Kidney (tissue), 14 donors: ENCODE data around the gene NGFR. TPM values are rescaled to one million over a fixed set of nuclear protein-coding genes. Genes with fewer than 3 reads are reported as not detected.

Experiments used
- DNase-seq, 5 donors: peaks; one replicate each; pipeline ENCODE4 v3.0.0-alpha.2; 2013 to 2020
- FAIRE-seq: peaks from 2 replicates; lab custom pipeline; 2012; peaks lifted over from hg19 to GRCh38; lab: Jason Lieb, UNC
- H3K27ac ChIP-seq, 2 donors: one replicate each; pipeline ENCODE4 v1.7.0; 2013; ENCODE audit warnings: low read depth in 2 of 2, low read length in 2 of 2, inconsistent platforms in 1 of 2
- H3K27me3 ChIP-seq: one replicate; pipeline ENCODE4 v1.7.1; 2013; ENCODE audit warnings: low read length, inconsistent platforms; ENCODE audit not compliant: control insufficient read depth, insufficient read depth
- H3K36me3 ChIP-seq, 3 donors: one replicate each; pipeline versions ENCODE4 v1.7.0 to v1.7.1; 2013; ENCODE audit warnings: low read length in 3 of 3, control low read depth in 1 of 3, inconsistent platforms in 1 of 3; ENCODE audit not compliant: insufficient read depth in 3 of 3, control insufficient read depth in 2 of 3
- H3K4me1 ChIP-seq, 3 donors: one replicate each; pipeline versions ENCODE4 v1.7.0 to v1.7.1; 2013; ENCODE audit warnings: low read length in 3 of 3, inconsistent platforms in 1 of 3, low read depth in 1 of 3; ENCODE audit not compliant: control insufficient read depth in 2 of 3, insufficient read depth in 2 of 3
- H3K4me3 ChIP-seq, 3 donors: one replicate each; pipeline versions ENCODE4 v1.7.0 to v1.8.1; 2013; ENCODE audit warnings: low read length in 3 of 3, control low read depth in 1 of 3, inconsistent platforms in 1 of 3
- H3K9ac ChIP-seq, 3 donors: one replicate each; pipeline versions ENCODE4 v1.7.0 to v1.7.1; 2013; ENCODE audit warnings: low read length in 3 of 3, control low read depth in 1 of 3, inconsistent platforms in 1 of 3
- H3K9me3 ChIP-seq, 3 donors: one replicate each; pipeline versions ENCODE4 v1.7.0 to v1.7.1; 2013; ENCODE audit warnings: low read length in 3 of 3, control low read depth in 1 of 3, inconsistent platforms in 1 of 3; ENCODE audit not compliant: control insufficient read depth in 2 of 3, insufficient read depth in 1 of 3
- CTCF ChIP-seq: IDR thresholded peaks from 3 replicates; pipeline ENCODE4 v1.5.1; 2012; ENCODE audit warnings: mild to moderate bottlenecking, moderate library complexity, borderline replicate concordance; ENCODE audit not compliant: insufficient read depth; ENCODE audit errors: extremely low read depth
- intact Hi-C: fragments of 100-400 bp; cut with DNase I; formaldehyde crosslinking; loops from one replicate; pipeline ENCODE4 v1.11.1; 2022
- polyA plus RNA-seq: library from polyadenylated mRNA; stranded (reverse); fragments of 350-450 nt; fragmentation: Illumina TruSeq; extraction: RNeasy Lipid Tissue Mini Kit (QIAGEN cat#74804); gene quantifications from one replicate; pipeline ENCODE4 v1.2.3, GENCODE V29; 2014; ENCODE audit warnings: low read depth, low replicate concordance; ENCODE audit not compliant: insufficient read depth
- total RNA-seq: library from RNA; stranded (reverse); fragmentation: NEBNext Ultra II Directional; extraction: Animal tissue kit (Norgen Biotek cat#: 25700); gene quantifications from one replicate; pipeline ENCODE4 v1.2.1, GENCODE V29; 2021
- donor health status: control.
- donor health status: control.
- donor health status: control.
- donor health status: control.
- donor health status: control.
- donor health status: DM: yes; HTN: yes; CAD: no.
- donor health status: Normal renal cell carcinoma (clear cell type).

The NGFR gene
- total and polyA plus RNA-seq, 2 donors from 2014 or later, result 9.4 to 13.2 TPM

- Histone ChIP-seq H3K27me3 (no peaks in the 10 kb centered on the region), H3K27ac (no peak overlapping the region), H3K9me3 (no peaks in the 10 kb centered on the region), H3K4me1 (no peaks in the 10 kb centered on the region), H3K36me3 (no peaks in the 10 kb centered on the region), H3K4me3 (no peak overlapping the region), H3K9ac (no peak overlapping the region)
- no peak for TF ChIP-seq CTCF
- intact Hi-C loops, result no loop called here
- DNase-seq, result no peak
- no peak for FAIRE-seq
Measured at GRCh38 chr17:49525831-49526741, 31.0 kb downstream of the NGFR start.

DNA sequence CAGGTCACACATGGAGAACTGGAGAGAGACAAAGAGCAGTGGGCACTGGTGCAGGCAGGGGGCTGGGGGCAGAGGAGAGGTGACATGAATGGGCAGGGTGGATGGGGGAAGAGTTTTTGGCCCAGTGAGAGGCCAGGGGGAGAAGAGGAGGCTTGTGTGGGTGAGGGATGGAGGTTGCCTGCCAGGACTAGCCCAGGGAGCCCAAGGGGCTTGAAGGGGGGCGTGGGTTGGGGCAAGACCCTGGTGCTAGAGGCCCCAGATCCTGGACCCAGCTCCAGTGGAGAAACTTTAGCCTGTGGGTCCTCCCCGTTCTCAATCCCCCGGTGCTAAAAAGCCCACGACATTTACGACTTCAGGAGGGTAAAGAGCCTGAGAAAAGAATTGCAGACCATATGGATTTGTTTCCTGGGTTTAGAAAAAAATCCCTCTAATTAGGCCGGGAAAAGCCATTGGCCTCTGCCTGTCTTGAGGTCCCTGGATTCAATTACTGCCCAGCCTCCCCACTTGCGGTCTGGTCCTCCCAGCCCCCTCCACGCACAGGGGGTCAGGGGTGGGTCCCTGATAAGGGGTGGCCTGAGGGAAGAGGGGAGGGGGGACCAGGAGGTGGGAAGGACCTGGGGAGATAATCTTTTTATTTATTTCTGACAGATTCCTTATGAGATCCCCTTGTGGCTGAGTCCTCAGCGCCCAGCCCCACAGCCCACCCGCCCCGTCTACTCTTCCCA is 33.0 kb downstream of the NGFR start:
- no peak overlapping the region for H3K4me3 ChIP-seq
- FAIRE-seq, result no peak
- intact Hi-C loops, result no loop called here

GRCh38 chr17:49528966-49529365 is 33.9 kb downstream of the NGFR start:
- H3K4me1 ChIP-seq, result no peaks in the 10 kb centered on the region
- H3K36me3 ChIP-seq, result no peaks in the 10 kb centered on the region
- no peak overlapping the region for H3K9ac ChIP-seq
- TF ChIP-seq CTCF, result no peak
- FAIRE-seq (no peak), DNase-seq (no peak)
- intact Hi-C loops, result no loop called here
- no peaks in the 10 kb centered on the region for H3K27me3 ChIP-seq
- no peak overlapping the region for H3K4me3 ChIP-seq
- H3K9me3 ChIP-seq, result no peaks in the 10 kb centered on the region
- no peak overlapping the region for H3K27ac ChIP-seq

More for the DNA sequence above, 33.0 kb downstream of the NGFR start:
- TF ChIP-seq CTCF, result no peak
- H3K9me3 ChIP-seq, result no peaks in the 10 kb centered on the region
- peak in 2 of 5 donors; percentile 41 to 74 for DNase-seq
- H3K36me3 ChIP-seq, result no peaks in the 10 kb centered on the region
- no peaks in the 10 kb centered on the region for H3K27me3 ChIP-seq
- no peak overlapping the region for H3K27ac ChIP-seq
- no peaks in the 10 kb centered on the region for H3K4me1 ChIP-seq
- H3K9ac ChIP-seq, result no peak overlapping the region
